Measurements from ENCODE around the gene FBXL22. TPM values are rescaled to one million over a fixed set of nuclear protein-coding genes. Genes with fewer than 3 reads are reported as not detected.

Gene FBXL22
- total and polyA plus RNA-seq, 2 donors (not counting 1 experiment from before 2014, with no cell fraction given): 0.30 to 2.5 TPM

GRCh38 chr15:63603516-63603915, 6.3 kb downstream of the FBXL22 start:
- WGBS (ENCODE audit: insufficient coverage): 90% methylated on average over 4 of the region's 4 CpGs
- Histone ChIP-seq H3K27me3 (replicated peaks in 1 of 4; ENCODE audit: control extremely low read depth in 1 of 4, control insufficient read depth in 3 of 4, insufficient read depth in 4 of 4, low read length in 3 of 4) (no peaks in the 10 kb centered on the region), H2AFZ (ENCODE audit: insufficient read depth, low read depth, low read length, poor library complexity, severe bottlenecking) (no peak overlapping the region), H4K20me1 (ENCODE audit: control insufficient read depth, insufficient read depth, low read length, poor library complexity, severe bottlenecking) (no peaks in the 10 kb centered on the region), H3K9ac (ENCODE audit: low read length) (no peak overlapping the region), H3K36me3 (replicated peaks in 1 of 2; ENCODE audit: control extremely low read depth in 1 of 2, control insufficient read depth in 1 of 2, extremely low read depth in 1 of 2, insufficient read depth in 2 of 2, low read length in 1 of 2) (peaks cover 0 to 14% of the 10 kb centered on the region in 2 experiments), H3K27ac (ENCODE audit: low read length in 2 of 2) (no peak overlapping the region), H3K4me3 (ENCODE audit: control extremely low read depth in 1 of 5, extremely low read depth in 1 of 5, insufficient read depth in 1 of 5, low read depth in 2 of 5, low read length in 4 of 5) (no peak overlapping the region), H3K79me2 (ENCODE audit: control insufficient read depth, insufficient read depth, low read length) (peaks cover 5% of the 10 kb centered on the region), H3K4me2 (replicated peaks; ENCODE audit: low read depth, low read length, poor library complexity, severe bottlenecking) (no peak overlapping the region), H3K9me3 (ENCODE audit: control extremely low read depth in 1 of 3, control insufficient read depth in 2 of 3, insufficient read depth in 1 of 3, low read length in 2 of 3) (no peaks in the 10 kb centered on the region), H3K4me1 (ENCODE audit: control insufficient read depth in 2 of 2, insufficient read depth in 2 of 2, low read length in 2 of 2) (peaks cover 43 to 57% of the 10 kb centered on the region in 2 donors)
- Mint-ChIP-seq H3K4me1 (peaks cover 57% of the 10 kb centered on the region), H3K27me3 (no peaks in the 10 kb centered on the region), H3K9me3 (ENCODE audit: insufficient read depth) (no peaks in the 10 kb centered on the region), H3K4me3 (no peak overlapping the region), H3K27ac (peak overlapping the region; percentile 3)
- ChIA-PET POLR2A (no interaction called here), CTCF (interaction anchor here (1.3 to 2.2 kb wide), 2 partner anchors 7 to 137 kb away, joined by 6 to 11 read pairs; no protein-coding TSS in a partner anchor)
- ATAC-seq (ENCODE audit: low read depth) (no peak), DNase-seq (peak; percentile 13)
- intact Hi-C loops (cut with micrococcal nuclease): loop anchor here (5.0 kb wide), 1 partner anchor 489 kb away; the partner anchor contains the start of gene CIAO2A
- TF ChIP-seq CTCF (IDR thresholded peaks at IDR 0.05) (no peak), EZH2 (IDR thresholded peaks at IDR 0.05; ENCODE audit: borderline replicate concordance, insufficient read depth, low read depth, low read length, poor library complexity, severe bottlenecking) (no peak)

- peaks cover 51% of the 10 kb centered on the region for H3K4me1 Mint-ChIP-seq
These were observed 7.1 kb downstream of the FBXL22 start for GRCh38 chr15:63604281-63604680.

More at GRCh38 chr15:63604281-63604680, 7.1 kb downstream of the FBXL22 start:
- ATAC-seq (ENCODE audit: low read depth): no peak
- Mint-ChIP-seq H3K9me3 (ENCODE audit: insufficient read depth) (no peaks in the 10 kb centered on the region), H3K4me3 (no peak overlapping the region), H3K27me3 (no peaks in the 10 kb centered on the region), H3K27ac (no peak overlapping the region)
- Histone ChIP-seq H3K4me2 (replicated peaks; ENCODE audit: low read depth, low read length, poor library complexity, severe bottlenecking) (no peak overlapping the region), H3K79me2 (ENCODE audit: control insufficient read depth, insufficient read depth, low read length) (peaks cover 8% of the 10 kb centered on the region), H3K4me1 (ENCODE audit: control insufficient read depth in 2 of 2, insufficient read depth in 2 of 2, low read length in 2 of 2) (peaks cover 40 to 51% of the 10 kb centered on the region in 2 donors), H3K9me3 (ENCODE audit: control extremely low read depth in 1 of 3, control insufficient read depth in 2 of 3, insufficient read depth in 1 of 3, low read length in 2 of 3) (no peaks in the 10 kb centered on the region), H3K4me3 (ENCODE audit: control extremely low read depth in 1 of 5, extremely low read depth in 1 of 5, insufficient read depth in 1 of 5, low read depth in 2 of 5, low read length in 4 of 5) (no peak overlapping the region), H3K27ac (ENCODE audit: low read length in 2 of 2) (no peak overlapping the region), H4K20me1 (ENCODE audit: control insufficient read depth, insufficient read depth, low read length, poor library complexity, severe bottlenecking) (no peaks in the 10 kb centered on the region), H2AFZ (ENCODE audit: insufficient read depth, low read depth, low read length, poor library complexity, severe bottlenecking) (no peak overlapping the region), H3K36me3 (replicated peaks in 1 of 2; ENCODE audit: control extremely low read depth in 1 of 2, control insufficient read depth in 1 of 2, extremely low read depth in 1 of 2, insufficient read depth in 2 of 2, low read length in 1 of 2) (peaks cover 0 to 21% of the 10 kb centered on the region in 2 experiments), H3K27me3 (replicated peaks in 1 of 4; ENCODE audit: control extremely low read depth in 1 of 4, control insufficient read depth in 3 of 4, insufficient read depth in 4 of 4, low read length in 3 of 4) (no peaks in the 10 kb centered on the region), H3K9ac (ENCODE audit: low read length) (no peak overlapping the region)
- intact Hi-C loops (cut with micrococcal nuclease): loop anchor here (5.0 kb wide), 1 partner anchor 488 kb away; the partner anchor contains the start of gene CIAO2A
- POLR2A ChIA-PET: no interaction called here
- no peak for DNase-seq
- WGBS (ENCODE audit: insufficient coverage): no CpG with 5 or more reads among the region's 2 CpGs
- CTCF ChIA-PET: interaction anchor here (0.7 to 1.3 kb wide), 3 partner anchors 10 to 138 kb away, joined by 3 to 6 read pairs (median 4); no protein-coding TSS in a partner anchor
- TF ChIP-seq EZH2 (IDR thresholded peaks at IDR 0.05; ENCODE audit: borderline replicate concordance, insufficient read depth, low read depth, low read length, poor library complexity, severe bottlenecking) (no peak), CTCF (IDR thresholded peaks at IDR 0.05) (no peak)
